PC-3 (cell line): ENCODE data around the gene RNF26. TPM values are rescaled to one million over a fixed set of nuclear protein-coding genes. Genes with fewer than 3 reads are reported as not detected.
"Not testable (repeated sequence)": the region's sequence is repeated elsewhere in the genome, so short reads cannot be mapped to it uniquely, and the experiment has no call there.

ENCODE experiments used
- ATAC-seq: fragments of 200-7000 bp; cut with Tn5 transposase; 2 replicates; pipeline ENCODE4 v1.9.1; 2020; ENCODE audit warnings: mild to moderate bottlenecking, moderate library complexity
- BruUV-seq: library from RNA; stranded (reverse); fragments of 400-500 nt; replicated peaks from 2 replicates; lab custom pipeline; 2021; lab: Mats Ljungman, UMichigan
- CTCF ChIA-PET: fragments of 300-600 bp; sonication (Branson Sonifier 250); formaldehyde crosslinking; loops from one replicate; lab custom pipeline; 2022; ENCODE audit warnings: antibody characterized with exemption; lab: Charles Lee
- POLR2A ChIA-PET: fragments of 300-600 bp; sonication (Branson Sonifier 250); formaldehyde crosslinking; loops from one replicate; lab custom pipeline; 2022; ENCODE audit warnings: antibody characterized with exemption; ENCODE audit not compliant: unreplicated experiment; lab: Charles Lee
- DNase-seq: peaks from one replicate; pipeline ENCODE4 v3.0.0-alpha.2; 2015
- H2AFZ ChIP-seq: fragments of 300-600 bp; sonication (generic); 2 replicates; pipeline ENCODE4 v1.6.0; 2016; ENCODE audit warnings: antibody characterized with exemption, low read length
- H3F3A ChIP-seq: fragments of 300-600 bp; sonication (generic); one replicate; pipeline ENCODE4 v1.6.0; 2017; ENCODE audit warnings: antibody characterized with exemption, low read length, control low read depth, mild to moderate bottlenecking; ENCODE audit not compliant: unreplicated experiment
- H3K27ac ChIP-seq: fragments of 300-600 bp; sonication (generic); 2 replicates; pipeline ENCODE4 v1.5.1; 2016; ENCODE audit warnings: mild to moderate bottlenecking, low read length
- H3K27me3 ChIP-seq: fragments of 300-600 bp; sonication (generic); 2 replicates; pipeline ENCODE4 v1.6.1; 2016; ENCODE audit warnings: low read length, mixed read lengths
- H3K36me3 ChIP-seq: fragments of 300-600 bp; sonication (generic); 2 replicates; pipeline ENCODE4 v1.6.1; 2016; ENCODE audit warnings: low read depth, mixed run types, low read length, mixed read lengths
- H3K4me1 ChIP-seq: fragments of 300-600 bp; sonication (generic); 2 replicates; pipeline ENCODE4 v1.5.1; 2016; ENCODE audit warnings: low read length; ENCODE audit not compliant: insufficient read depth
- H3K4me2 ChIP-seq: fragments of 300-600 bp; sonication (generic); 2 replicates; pipeline ENCODE4 v1.6.0; 2016; ENCODE audit warnings: low read length
- H3K4me3 ChIP-seq: fragments of 300-600 bp; sonication (generic); 2 replicates; pipeline ENCODE4 v1.5.1; 2016; ENCODE audit warnings: mild to moderate bottlenecking, low read length, mixed read lengths
- H3K79me2 ChIP-seq: fragments of 300-600 bp; sonication (generic); 2 replicates; pipeline ENCODE4 v1.6.1; 2017; ENCODE audit warnings: low read length, mixed read lengths
- H3K9ac ChIP-seq: fragments of 300-600 bp; sonication (generic); 2 replicates; pipeline ENCODE4 v1.6.0; 2016; ENCODE audit warnings: mild to moderate bottlenecking, low read length
- H3K9me2 ChIP-seq: fragments of 300-600 bp; sonication (generic); replicated peaks from 2 replicates; pipeline ENCODE4 v1.6.1; 2016; ENCODE audit warnings: mixed run types, low read length, mixed read lengths
- H3K9me3 ChIP-seq: fragments of 300-600 bp; sonication (generic); 2 replicates; pipeline ENCODE4 v1.6.1; 2016; ENCODE audit warnings: low read length, mixed read lengths
- H4K20me1 ChIP-seq: fragments of 300-600 bp; sonication (generic); 2 replicates; pipeline ENCODE4 v1.6.1; 2016; ENCODE audit warnings: low read length, mixed read lengths
- CTCF ChIP-seq: fragments of 300-600 bp; sonication (generic); conservative IDR thresholded peaks from 2 replicates; pipeline ENCODE4 v1.5.1; 2017; ENCODE audit warnings: antibody characterized with exemption, low read depth, mild to moderate bottlenecking, low read length
- EZH2 ChIP-seq: fragments of 300-600 bp; sonication (generic); IDR thresholded peaks from one replicate; pipeline ENCODE4 v1.6.1; 2017; ENCODE audit warnings: antibody characterized with exemption, mild to moderate bottlenecking, low read length; ENCODE audit not compliant: unreplicated experiment
- EZH2phosphoT487 ChIP-seq: fragments of 300-600 bp; sonication (generic); IDR thresholded peaks from 2 replicates; pipeline ENCODE4 v1.6.1; 2018; ENCODE audit warnings: mild to moderate bottlenecking, antibody characterized with exemption, low read length, borderline replicate concordance
- intact Hi-C: fragments of 100-400 bp; cut with micrococcal nuclease; formaldehyde crosslinking; loops from 2 replicates; pipeline ENCODE4 v1.9.0; 2023
- total RNA-seq: library from RNA; depleted of rRNA; stranded (reverse); fragments of >200 nt; gene quantifications from 2 replicates; pipeline ENCODE4 v1.2.3, GENCODE V29; 2014

RNF26 gene
- total RNA-seq, 1 experiment from 2014 or later = 22.9 TPM

DNA sequence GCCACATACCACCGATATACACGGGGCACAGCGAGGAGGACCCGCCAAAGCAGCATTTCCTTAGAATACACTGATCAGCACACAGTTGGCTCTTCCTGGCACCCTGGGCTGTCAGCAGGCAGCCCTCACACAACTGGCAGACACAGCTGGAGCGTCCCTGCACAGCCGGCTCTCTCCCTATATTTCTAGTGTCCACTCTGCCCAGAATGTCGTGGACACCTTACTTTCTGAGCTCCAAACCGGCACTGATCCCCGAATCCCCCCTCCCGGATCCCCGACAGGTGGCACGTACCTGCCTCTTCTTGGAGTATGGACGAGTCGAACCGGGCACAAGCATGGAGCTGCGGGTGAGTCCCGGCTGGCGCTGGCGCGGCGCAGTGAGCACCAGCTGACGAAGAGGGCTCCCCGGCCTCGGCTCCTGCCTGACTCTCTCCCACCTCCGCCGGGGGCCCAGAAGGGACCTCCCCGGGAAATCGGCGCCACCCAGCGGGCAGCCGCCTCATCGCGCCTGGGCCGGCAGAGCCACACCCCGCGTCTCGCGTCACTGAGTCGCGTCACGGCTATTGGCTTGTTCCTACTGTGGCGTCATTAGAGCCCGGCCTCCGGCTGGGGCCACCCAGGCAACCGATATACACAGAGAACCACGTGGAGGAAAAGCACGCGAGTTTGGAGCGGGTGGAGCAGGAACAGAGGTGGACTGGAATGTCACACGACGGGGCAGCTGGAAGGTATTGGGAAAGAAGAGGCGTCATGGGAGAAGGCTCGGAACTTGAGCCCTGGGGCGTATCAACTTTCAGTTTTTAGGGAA lies 47.1 kb downstream of the RNF26 start, which contains the start of gene USP2:
USP2 (minus strand) TSS at position 510 of the 808 bp plus-strand sequence. CDS start 8,210 bp downstream, outside the sequence.
- Histone ChIP-seq H3K4me2 (peak within 1 kb of the TSS; percentile 99), H4K20me1 (no peaks in the 10 kb centered on the region), H3K79me2 (no peaks in the 10 kb centered on the region), H3K27me3 (no peaks in the 10 kb centered on the region), H3K9me3 (no peaks in the 10 kb centered on the region), H3K4me3 (peak within 1 kb of the TSS; percentile 80), H3K27ac (peak within 1 kb of the TSS; percentile 25), H3K36me3 (no peaks in the 10 kb centered on the region), H3K9ac (peak within 1 kb of the TSS; percentile 63), H3F3A (no peaks in the 10 kb centered on the region), H3K9me2 (no peaks in the 10 kb centered on the region), H3K4me1 (peaks cover 32% of the 10 kb centered on the region), H2AFZ (peak within 1 kb of the TSS; percentile 95)
- BruUV-seq = no TSS peak
- CTCF ChIA-PET = interaction anchor here (0.5 to 2.0 kb wide), 8 partner anchors 25 to 260 kb away, joined by 3 to 14 read pairs (median 5); partner anchors contain the start of genes CBL and HINFP
- DNase-seq (peak; percentile 99), ATAC-seq (peak; percentile 97)
- TF ChIP-seq EZH2phosphoT487 (no peak), EZH2 (no peak), CTCF (peak; percentile 96)
- POLR2A ChIA-PET = interaction anchor here (0.7 kb wide), 1 partner anchor 43 kb away, joined by 4 read pairs; no protein-coding TSS in a partner anchor
- intact Hi-C loops = loop anchor here (1.0 to 2.0 kb wide), 2 partner anchors 21 to 93 kb away; no protein-coding TSS in a partner anchor

DNA sequence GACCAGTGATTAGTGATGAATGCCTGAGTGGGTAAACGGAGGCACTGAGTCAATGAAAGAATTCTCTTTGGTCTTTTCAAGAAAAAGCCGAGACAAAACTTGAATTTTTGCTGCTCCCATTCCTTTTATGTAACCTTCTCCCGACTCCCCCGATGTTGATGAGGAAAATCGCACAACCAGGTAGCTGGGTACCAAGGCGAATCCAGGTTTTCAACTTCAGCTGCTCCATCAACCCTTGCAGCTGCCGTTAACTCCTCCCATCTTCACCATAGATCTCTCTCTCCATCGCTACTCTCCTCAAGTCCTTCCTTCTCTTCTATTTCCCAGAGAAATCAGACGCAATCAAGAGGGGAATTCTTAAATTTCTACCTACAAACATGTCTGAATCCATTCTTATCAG lies 47.8 kb downstream of the RNF26 start:
- Histone ChIP-seq H3K27me3 (no peaks in the 10 kb centered on the region), H3K4me3 (peak overlapping the region; percentile 80), H3K79me2 (no peaks in the 10 kb centered on the region), H3K4me2 (peak overlapping the region; percentile 99), H3K9me3 (no peaks in the 10 kb centered on the region), H3K9me2 (no peaks in the 10 kb centered on the region), H3K27ac (peak overlapping the region; percentile 25), H3K36me3 (no peaks in the 10 kb centered on the region), H4K20me1 (no peaks in the 10 kb centered on the region), H2AFZ (peak overlapping the region; percentile 82), H3F3A (no peaks in the 10 kb centered on the region), H3K9ac (peak overlapping the region; percentile 63), H3K4me1 (peaks cover 34% of the 10 kb centered on the region)
- ChIA-PET POLR2A (no interaction called here), CTCF (interaction anchor here (1.8 to 2.0 kb wide), 2 partner anchors 44 to 93 kb away, joined by 8 to 14 read pairs; no protein-coding TSS in a partner anchor)
- TF ChIP-seq EZH2 (no peak), EZH2phosphoT487 (no peak), CTCF (no peak)
- intact Hi-C loops = no loop called here
- ATAC-seq (no peak), DNase-seq (no peak)
- BruUV-seq = TSS peak; percentile 93

DNA sequence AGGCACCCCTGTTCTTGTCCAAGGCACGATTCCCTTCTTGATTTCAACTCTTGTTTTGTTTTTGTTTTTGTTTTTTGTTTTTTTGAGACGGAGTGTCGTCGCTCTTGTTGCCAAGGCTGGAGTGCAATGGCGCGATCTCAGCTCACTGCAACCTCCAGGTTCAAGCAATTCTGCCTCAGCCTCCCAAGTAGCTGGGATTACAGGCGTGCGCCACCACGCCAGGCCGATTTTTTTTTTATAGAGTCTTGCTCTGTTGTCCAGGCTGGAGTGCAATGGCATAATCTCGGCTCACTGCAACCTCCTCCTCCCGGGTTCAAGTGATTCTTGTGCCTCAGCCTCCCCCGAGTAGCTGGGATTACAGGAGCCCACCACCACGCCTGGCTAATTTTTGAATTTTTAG lies 48.2 kb downstream of the RNF26 start:
- DNase-seq = not testable (repeated sequence)

More for the DNA sequence above, 48.2 kb downstream of the RNF26 start:
- H4K20me1 ChIP-seq, H3F3A ChIP-seq, H3K9me3 ChIP-seq, ATAC-seq, H3K79me2 ChIP-seq, BruUV-seq, POLR2A ChIA-PET, H3K36me3 ChIP-seq, intact Hi-C loops, H3K9me2 ChIP-seq, H3K27ac ChIP-seq, H3K27me3 ChIP-seq: not testable (repeated sequence)
- H3K4me1 ChIP-seq = peaks cover 30% of the 10 kb centered on the region
- H2AFZ ChIP-seq = peak overlapping the region; percentile 82
- CTCF ChIA-PET = interaction anchor here (1.8 to 2.0 kb wide), 2 partner anchors 44 to 92 kb away, joined by 8 to 14 read pairs; no protein-coding TSS in a partner anchor
- peak overlapping the region; percentile 63; the same call in 1 of the 2 replicates for H3K9ac ChIP-seq
- peak overlapping the region; percentile 80; the same call in 1 of the 2 replicates for H3K4me3 ChIP-seq
- H3K4me2 ChIP-seq = peak overlapping the region; percentile 99
